Measurements from ENCODE around the gene NLRX1. TPM values are rescaled to one million over a fixed set of nuclear protein-coding genes. Genes with fewer than 3 reads are reported as not detected.
"Not testable (repeated sequence)": the region's sequence is repeated elsewhere in the genome, so short reads cannot be mapped to it uniquely, and the experiment has no call there.

Gene NLRX1, protein sequence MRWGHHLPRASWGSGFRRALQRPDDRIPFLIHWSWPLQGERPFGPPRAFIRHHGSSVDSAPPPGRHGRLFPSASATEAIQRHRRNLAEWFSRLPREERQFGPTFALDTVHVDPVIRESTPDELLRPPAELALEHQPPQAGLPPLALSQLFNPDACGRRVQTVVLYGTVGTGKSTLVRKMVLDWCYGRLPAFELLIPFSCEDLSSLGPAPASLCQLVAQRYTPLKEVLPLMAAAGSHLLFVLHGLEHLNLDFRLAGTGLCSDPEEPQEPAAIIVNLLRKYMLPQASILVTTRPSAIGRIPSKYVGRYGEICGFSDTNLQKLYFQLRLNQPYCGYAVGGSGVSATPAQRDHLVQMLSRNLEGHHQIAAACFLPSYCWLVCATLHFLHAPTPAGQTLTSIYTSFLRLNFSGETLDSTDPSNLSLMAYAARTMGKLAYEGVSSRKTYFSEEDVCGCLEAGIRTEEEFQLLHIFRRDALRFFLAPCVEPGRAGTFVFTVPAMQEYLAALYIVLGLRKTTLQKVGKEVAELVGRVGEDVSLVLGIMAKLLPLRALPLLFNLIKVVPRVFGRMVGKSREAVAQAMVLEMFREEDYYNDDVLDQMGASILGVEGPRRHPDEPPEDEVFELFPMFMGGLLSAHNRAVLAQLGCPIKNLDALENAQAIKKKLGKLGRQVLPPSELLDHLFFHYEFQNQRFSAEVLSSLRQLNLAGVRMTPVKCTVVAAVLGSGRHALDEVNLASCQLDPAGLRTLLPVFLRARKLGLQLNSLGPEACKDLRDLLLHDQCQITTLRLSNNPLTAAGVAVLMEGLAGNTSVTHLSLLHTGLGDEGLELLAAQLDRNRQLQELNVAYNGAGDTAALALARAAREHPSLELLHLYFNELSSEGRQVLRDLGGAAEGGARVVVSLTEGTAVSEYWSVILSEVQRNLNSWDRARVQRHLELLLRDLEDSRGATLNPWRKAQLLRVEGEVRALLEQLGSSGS
- total RNA-seq, result 25.2 and 26.0 TPM in 2 replicates

DNA sequence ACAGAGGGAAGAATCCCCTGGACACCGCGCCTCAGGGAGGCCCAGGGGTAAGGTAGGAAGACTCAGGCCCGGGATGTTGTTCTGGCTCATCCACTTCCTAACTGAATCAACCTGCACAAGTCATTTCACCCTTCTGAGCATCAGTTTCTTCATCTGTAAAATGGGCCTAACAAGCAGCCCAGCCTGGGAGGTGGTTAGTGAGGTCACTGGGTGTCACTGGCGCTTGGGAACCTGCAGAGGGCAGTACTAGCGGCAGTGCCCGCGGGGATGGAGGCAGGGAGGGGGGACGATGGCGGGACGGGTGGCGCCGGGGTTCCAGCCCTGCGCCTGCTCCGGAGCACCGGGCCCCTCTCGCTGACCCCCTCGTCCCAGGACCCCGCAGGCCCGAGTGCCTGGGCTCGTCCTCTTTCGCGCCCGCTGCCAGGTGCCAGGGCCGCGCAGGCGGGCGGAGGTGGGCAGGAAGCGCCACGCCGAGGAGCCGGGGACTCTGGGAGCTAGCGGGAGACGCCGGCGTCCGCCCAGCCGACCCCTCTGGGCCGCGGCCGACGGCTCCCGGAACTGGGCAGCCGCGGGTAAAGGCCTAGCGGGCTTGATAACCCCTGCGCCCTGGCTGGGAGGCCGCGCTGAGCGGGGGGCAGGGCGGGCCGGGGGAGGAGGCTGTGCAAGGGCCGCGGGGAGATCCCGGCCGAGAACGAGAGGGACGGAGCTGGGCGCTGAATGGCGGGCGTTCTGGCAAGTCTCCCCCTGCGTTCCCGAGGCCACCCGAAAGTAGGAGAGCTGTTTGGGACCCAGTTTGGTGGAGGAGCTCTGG lies at the start of gene NLRX1:
Gene NLRX1 (plus strand): TSS at position 255 of the 811 bp plus-strand sequence. CDS start 2,679 bp downstream, outside the sequence.
- intact Hi-C loops (cut with micrococcal nuclease), result loop anchor here (1.0 to 2.0 kb wide), 8 partner anchors 19 to 153 kb away; partner anchors contain the start of genes ABCG4, CBL, DPAGT1 and HINFP

DNA sequence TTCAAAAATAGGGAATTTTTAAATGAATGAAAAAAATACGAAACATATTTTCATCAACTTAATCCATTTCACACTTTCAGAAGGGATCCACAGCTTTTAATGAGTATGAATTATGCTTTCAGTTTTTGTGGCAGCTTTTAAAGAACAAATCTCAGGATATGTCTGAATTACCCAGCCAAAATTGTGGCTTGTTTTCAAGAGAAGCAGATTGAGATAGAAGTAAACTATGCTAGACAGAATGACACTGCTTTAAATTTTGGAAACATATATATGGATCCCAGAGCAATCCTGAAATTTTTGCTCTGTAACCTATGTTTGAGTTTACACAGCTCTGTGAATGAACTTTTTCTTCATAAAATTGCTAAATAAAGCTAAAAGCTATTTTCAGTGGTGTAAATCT lies 49.6 kb upstream of the NLRX1 start:
- intact Hi-C loops (cut with micrococcal nuclease), result no loop called here

DNA sequence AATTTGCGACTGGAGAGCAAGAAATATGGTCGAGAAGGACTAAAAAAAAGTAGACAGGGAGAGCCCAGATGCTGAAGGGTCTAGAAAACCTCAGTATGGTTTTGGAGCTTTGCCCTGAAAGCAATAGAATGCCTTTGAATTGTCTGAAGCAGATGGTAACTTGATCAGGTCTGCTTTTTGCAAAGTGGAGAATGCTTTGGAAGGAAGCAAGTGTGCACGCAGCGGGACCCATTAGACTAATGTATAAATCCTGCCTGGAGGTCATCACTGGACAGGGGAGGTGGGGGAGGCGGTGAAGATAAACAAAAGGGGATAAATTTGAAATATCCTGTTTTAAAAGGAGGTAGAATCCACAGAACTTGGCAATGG lies 47.9 kb upstream of the NLRX1 start:
- intact Hi-C loops (cut with micrococcal nuclease), result loop anchor here (1.0 to 10.0 kb wide), 15 partner anchors 13 to 1094 kb away; partner anchors contain the start of genes C2CD2L, CENATAC, HYOU1 and NLRX1

DNA sequence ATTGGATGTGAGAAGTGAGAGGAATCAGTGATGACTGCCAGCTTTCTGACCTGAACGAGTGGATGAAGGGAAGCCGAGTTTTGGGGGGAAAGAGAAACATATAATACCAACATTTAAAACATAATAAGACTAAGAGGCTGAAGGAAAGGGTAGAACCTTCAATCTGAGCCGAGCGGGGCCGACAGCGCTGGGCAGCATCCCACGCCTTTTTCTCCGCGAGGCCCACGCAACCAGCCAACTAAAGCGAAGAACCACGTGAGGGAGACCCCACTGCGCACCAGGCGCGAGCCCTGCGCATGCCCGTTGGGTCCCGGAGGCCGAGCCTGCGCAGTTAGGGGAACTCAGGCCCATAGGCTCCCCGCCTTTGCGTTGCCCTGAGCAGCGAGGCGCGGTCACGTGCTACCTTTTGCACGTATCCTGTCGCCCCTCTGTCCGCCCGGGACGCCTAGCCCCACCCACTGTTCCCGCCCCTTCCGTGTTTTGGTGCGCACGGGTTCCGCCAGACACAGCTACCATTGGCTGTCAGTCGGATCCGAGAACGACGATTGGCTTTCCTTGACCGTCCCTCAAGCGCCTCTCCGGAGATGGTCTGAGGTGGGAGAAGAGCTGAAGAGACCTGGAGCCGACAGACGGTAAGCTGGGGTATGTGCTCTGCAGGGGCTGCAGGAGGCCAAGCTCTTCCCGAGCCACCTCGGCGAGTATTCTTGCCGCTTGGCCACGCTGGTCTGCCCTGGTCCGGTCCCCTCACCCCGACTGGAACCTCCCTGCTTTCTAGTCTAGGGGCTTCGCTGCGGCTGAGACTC lies 47.3 kb upstream of the NLRX1 start, which contains the start of gene HINFP:
Gene HINFP (plus strand): TSS at position 573 of the 803 bp plus-strand sequence. CDS start 5,365 bp downstream, outside the sequence.
- intact Hi-C loops (cut with micrococcal nuclease), result loop anchor here (1.0 to 10.0 kb wide), 15 partner anchors 14 to 1094 kb away; partner anchors contain the start of genes C2CD2L, CENATAC, HYOU1 and NLRX1

DNA sequence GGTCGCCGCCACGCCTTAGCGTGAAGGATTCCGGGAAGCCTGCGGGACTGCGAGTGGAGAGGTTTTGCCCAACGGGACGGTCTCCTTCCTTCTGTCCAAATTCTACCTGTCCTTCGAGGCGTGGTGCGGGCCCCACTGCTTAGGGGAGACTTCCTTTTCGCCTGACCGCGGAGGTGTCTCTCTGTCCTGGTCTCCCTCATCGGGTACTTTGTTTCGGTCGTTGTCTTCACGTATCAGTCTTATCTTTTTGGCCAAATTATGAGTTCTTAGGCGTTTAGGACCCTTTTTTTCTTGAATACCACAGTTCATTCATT lies 46.8 kb upstream of the NLRX1 start:
- intact Hi-C loops (cut with micrococcal nuclease), result loop anchor here (1.0 to 10.0 kb wide), 15 partner anchors 14 to 1093 kb away; partner anchors contain the start of genes C2CD2L, CENATAC, HYOU1 and NLRX1

DNA sequence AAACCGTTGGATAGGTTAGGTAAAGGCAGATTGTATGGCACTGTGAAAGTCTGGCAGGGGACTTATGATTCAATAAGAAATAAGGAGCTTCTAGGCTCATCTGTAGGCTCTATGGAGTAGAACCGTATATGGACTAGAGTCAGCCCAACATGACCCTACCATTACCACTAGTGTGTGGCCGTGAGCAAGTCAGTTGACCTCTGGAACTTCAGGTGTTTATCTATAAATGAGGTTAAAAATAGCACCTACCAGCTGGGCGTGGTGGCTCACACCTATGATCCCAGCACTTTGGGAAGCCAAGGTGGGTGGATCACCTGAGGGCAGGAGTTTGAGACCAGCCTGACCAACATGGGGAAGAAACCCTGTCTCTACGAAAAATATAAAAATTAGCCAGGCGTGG lies 42.7 kb upstream of the NLRX1 start:
- intact Hi-C loops (cut with micrococcal nuclease), result loop anchor here (10.0 kb wide), 1 partner anchor 1089 kb away; the partner anchor contains the start of gene OAF

DNA sequence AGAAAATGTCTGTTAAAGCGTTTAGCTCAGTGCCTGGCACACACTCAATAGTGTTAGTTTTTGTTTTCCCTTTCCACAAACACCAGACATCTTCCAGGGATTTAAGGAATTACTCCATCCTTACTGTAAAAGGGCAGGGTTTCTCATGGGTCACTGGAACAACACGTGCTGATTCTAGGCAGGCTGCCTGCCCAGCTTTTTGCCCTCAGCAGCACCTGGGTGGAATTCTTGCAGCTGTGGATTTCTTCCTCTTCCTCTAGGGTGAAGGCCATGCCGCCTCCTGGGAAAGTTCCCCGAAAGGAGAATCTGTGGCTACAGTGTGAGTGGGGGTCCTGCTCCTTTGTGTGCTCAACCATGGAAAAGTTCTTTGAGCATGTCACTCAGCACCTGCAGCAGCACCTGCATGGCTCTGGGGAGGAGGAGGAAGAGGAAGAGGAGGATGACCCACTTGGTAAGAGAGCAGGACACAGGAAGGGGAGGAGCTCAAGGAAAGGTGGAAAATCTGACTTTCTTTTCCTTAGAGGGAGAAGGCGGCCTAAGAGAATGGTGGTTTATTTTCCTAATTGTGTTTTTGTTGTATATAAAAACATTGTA lies 41.8 kb upstream of the NLRX1 start:
- intact Hi-C loops (cut with micrococcal nuclease), result loop anchor here (10.0 kb wide), 1 partner anchor 1088 kb away; the partner anchor contains the start of gene OAF

DNA sequence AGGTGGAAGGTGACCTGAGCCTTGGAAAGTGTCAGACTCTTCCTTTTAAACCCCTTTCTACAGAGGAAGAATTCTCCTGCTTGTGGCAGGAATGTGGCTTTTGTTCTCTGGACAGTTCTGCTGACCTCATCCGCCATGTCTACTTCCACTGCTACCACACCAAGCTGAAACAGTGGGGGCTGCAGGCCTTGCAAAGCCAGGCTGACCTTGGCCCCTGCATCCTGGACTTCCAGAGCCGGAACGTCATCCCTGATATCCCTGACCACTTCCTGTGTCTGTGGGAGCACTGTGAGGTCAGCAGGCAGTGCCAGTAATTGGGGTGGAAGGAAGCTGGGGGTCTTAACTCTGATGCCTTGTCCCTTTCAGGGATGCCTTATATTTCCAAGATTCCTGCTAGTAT lies 37.9 kb upstream of the NLRX1 start:
- intact Hi-C loops (cut with micrococcal nuclease), result no loop called here

DNA sequence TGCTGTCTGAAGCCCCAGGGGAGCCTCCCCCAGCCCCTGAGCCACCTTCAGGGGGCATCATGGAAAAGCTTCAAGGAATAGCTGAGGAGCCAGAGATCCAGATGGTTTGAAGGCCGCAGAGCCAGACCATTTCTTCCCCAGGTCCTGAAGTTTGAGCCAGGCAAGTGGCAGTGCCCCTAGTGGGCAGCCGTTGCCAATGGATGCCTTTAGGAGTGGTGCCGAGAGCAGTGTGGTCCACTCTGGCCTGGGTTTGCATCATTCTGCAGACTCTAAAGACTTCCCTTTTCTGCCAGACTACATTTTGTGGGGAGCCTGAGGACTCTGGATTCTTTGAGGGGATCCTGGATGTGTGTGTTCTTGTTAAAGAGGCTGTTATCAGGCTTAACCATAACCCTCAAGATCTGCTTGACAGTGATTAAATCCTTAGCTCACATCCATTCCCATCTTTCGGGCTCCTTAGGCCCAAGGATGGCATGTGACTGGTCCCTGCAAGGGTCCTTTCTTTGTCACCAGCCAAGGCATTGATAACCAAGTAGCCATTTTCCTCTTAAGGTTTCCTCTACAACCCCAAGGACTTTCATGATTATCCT lies 34.0 kb upstream of the NLRX1 start:
- intact Hi-C loops (cut with micrococcal nuclease), result no loop called here

DNA sequence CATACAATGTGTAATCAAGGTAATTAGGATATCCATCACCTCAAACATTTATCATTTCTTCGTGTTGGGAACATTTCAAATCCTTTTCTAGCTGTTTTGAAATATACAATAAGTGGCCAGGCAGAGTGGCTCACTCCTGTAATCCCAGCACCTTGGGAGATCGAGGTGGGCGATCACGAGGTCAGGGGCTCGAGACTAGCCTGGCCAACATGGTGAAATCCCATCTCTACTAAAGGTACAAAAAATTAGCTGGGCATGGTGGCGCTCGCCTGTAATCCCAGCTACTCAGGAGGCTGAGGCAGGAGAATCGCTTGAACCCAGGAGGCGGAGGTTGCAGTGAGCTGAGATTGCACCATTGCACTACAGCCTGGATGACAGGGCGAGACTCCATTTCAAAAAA lies 29.2 kb upstream of the NLRX1 start:
- intact Hi-C loops (cut with micrococcal nuclease), result not testable (repeated sequence)

DNA sequence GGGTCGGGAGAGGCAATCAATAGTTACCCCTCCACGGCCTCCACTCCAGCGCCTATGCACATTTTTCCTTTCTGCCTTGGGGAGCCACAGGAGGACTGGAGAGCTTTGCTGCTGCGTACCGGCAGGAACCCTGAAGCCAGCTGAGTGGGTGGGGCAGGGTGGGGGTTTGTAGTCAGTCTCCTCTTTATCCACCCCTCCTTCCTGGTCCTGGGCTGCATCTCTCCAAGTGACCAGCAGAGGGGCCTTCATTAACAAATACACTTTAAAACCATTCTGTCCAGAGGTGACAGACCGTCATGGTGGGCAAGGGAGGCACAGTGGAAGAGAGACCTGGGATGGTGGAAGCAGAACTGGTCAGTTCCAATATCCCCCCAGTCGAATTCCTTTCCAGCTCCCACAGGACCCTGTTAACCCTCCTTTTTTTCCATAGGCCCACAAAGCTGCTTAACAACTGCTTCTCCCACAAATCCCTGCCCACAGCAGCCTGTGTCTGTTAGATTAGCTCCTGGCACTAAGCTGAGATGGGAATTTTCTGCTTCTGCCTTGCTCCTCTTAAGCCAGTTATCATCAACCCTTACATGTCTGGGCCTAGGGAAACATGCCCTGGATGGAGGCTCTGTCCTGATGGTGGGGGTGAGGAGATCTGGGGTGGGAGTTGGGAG lies 23.6 kb upstream of the NLRX1 start:
- intact Hi-C loops (cut with micrococcal nuclease), result loop anchor here (1.0 kb wide), 2 partner anchors 52 to 178 kb away; no protein-coding TSS in a partner anchor

DNA sequence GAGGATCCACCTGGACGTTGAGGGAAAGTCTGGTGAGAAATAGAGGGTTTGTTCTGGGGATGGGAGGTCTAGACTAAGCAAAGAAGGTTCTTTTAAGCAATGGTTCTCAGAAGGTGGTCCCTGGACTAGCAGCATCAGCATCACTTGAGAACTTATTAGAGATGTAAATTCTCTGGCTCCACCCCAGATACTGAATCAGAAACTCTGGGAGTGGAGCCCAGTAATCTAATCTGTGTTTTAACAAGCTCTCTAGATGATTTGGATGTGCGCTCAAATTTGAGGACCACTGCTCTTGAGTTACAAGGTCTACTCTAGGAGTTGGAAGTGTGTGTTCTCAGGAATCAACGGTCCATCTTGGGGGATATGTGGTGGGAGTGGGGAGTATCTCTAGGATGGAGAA lies 23.0 kb upstream of the NLRX1 start:
- intact Hi-C loops (cut with micrococcal nuclease), result loop anchor here (1.0 kb wide), 2 partner anchors 52 to 178 kb away; no protein-coding TSS in a partner anchor

DNA sequence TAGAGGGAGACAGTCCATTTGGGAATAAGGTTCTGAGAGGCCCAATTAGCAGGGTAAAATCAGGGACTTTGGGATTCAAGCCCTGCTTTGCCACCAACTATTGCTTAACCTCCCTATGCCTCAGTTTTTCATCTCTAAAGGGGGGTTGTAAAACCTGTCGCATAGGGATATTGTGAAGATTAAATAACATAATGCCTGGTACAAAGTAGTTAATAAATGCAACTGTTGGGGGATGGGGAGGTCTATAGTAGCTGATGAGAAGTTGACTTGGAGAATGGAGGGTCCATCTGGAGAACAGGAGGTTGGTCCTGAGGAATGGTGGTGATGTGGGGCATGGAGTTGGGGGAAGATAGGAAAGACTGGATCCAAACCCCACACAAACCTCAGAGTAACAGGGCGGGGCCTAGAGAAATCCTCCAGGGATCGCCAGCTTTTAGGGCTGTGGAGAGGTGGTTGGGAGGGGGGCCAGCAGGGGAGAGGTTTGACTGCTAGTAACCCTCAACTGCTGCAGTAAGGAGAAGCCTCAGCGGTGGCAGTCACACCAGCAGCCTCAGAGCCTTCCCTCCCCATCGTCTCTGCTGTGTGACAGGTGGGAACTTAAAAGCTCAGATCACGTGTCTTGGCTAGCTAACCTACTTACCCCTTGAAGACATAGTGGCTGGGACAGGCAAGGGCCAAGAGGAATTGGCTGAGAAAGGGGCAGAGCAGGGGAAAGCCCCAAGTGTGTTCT lies 20.8 kb upstream of the NLRX1 start:
- intact Hi-C loops (cut with micrococcal nuclease), result no loop called here

DNA sequence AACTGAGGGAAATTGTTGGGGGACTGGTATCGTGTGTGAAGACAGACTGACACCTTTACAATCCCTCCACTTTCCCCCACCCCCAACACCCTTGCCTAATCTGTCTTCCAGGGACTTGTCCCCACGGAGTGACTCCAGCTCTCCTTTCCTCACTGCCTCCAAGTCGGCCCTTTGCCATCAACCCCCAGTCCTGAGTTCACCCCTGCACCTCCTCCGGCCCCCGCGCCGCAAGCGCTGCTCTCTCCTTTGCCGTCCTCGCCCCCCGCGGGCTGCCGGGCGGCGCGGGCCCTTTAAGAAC lies 19.9 kb upstream of the NLRX1 start:
- intact Hi-C loops (cut with micrococcal nuclease), result loop anchor here (1.0 kb wide), 1 partner anchor 20 kb away; the partner anchor contains the start of gene NLRX1

DNA sequence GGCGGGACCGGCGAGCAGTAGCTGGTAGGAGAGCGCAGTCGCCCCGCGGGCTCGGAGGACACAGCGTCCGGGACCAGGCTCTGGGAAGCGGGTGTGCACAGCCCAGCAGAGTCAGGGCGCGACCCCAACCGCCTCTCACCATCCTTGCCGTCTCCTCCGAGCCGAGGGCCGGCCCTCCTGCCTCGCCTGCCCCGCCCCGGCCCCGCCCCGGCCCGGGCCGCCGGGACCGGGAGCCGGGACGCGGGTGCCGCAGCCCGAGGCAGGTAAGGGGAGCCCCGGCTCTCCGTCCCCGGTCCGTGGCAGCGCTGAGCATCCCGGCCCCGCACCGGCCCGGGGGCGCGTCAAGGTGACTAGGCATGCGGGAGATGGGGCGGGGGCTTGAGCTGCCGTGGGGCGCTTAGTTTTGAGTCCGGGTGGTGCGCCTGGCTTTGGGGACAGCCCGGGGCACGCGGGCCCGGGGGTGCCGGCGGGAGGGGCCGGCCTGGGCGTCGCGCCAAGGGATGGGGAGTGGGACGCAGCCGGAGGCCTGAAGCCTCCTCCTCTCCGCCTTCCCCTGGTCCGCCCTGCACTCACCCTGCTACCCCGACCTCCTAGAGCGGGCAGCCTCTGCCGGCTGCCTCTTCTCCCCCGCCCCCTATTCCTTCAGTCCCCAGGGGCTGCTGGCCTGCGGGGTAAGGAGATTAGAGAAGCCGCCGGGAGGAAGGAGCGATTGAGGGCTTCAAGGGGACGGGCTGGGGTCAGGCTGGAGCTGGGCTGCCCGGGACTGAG lies 19.3 kb upstream of the NLRX1 start, which contains the start of gene ABCG4:
Gene ABCG4 (plus strand): TSS at position 35 of the 768 bp plus-strand sequence. CDS start 914 bp downstream, outside the sequence.
- intact Hi-C loops (cut with micrococcal nuclease), result loop anchor here (1.0 kb wide), 1 partner anchor 19 kb away; the partner anchor contains the start of gene NLRX1

DNA sequence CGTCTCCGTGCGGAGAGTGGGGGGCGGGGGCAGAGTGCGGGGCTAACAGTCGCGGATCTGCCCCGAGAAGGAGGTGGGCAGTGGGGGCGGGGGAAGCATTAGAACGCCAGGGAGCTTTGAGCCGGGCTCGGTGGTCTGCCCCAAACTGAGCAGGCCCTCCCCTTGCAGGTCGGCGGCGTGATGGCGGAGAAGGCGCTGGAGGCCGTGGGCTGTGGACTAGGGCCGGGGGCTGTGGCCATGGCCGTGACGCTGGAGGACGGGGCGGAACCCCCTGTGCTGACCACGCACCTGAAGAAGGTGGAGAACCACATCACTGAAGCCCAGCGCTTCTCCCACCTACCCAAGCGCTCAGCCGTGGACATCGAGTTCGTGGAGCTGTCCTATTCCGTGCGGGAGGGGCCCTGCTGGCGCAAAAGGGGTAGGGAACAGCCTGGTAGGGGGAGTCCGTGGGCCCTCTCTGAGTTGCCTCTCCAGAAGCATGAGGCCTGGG lies 18.7 kb upstream of the NLRX1 start:
- intact Hi-C loops (cut with micrococcal nuclease), result loop anchor here (1.0 kb wide), 1 partner anchor 18 kb away; the partner anchor contains the start of gene NLRX1
